Mesenchymal stem cell (in vitro differentiated cells and primary cell): ENCODE data around the gene DEGS1. TPM values are rescaled to one million over a fixed set of nuclear protein-coding genes. Genes with fewer than 3 reads are reported as not detected.

ENCODE experiments used
- DNase-seq: peaks from one replicate; pipeline ENCODE4 v3.0.0-alpha.2; 2013
- H2AFZ ChIP-seq: one replicate; pipeline ENCODE4 v1.6.1; 2013; ENCODE audit warnings: low read depth, mild to moderate bottlenecking, control low read depth, inconsistent platforms, low read length, moderate library complexity
- H2AK5ac ChIP-seq: 2 replicates; pipeline ENCODE4 v1.6.1; 2013; ENCODE audit warnings: low read length, moderate library complexity, mild to moderate bottlenecking, inconsistent platforms; ENCODE audit not compliant: severe bottlenecking
- H2BK120ac ChIP-seq: one replicate; pipeline ENCODE4 v1.6.1; 2013; ENCODE audit warnings: low read depth, mild to moderate bottlenecking, inconsistent platforms, low read length, moderate library complexity
- H2BK12ac ChIP-seq, 2 experiments: one replicate each; pipeline ENCODE4 v1.6.1; 2013; ENCODE audit warnings: inconsistent platforms in 2 of 2, low read length in 2 of 2, mild to moderate bottlenecking in 2 of 2, moderate library complexity in 2 of 2, control low read depth in 1 of 2
- H2BK15ac ChIP-seq: one replicate; pipeline ENCODE4 v1.6.1; 2013; ENCODE audit warnings: mild to moderate bottlenecking, low read depth, inconsistent platforms; ENCODE audit not compliant: poor library complexity, severe bottlenecking
- H2BK5ac ChIP-seq: 2 replicates; pipeline ENCODE4 v1.6.1; 2013; ENCODE audit warnings: low read depth, mild to moderate bottlenecking, low read length, control low read depth, inconsistent platforms; ENCODE audit not compliant: poor library complexity, severe bottlenecking
- H3K14ac ChIP-seq, 2 experiments: one replicate each; pipeline ENCODE4 v1.6.1; 2013; ENCODE audit warnings: inconsistent platforms in 2 of 2, low read length in 2 of 2, control low read depth in 1 of 2, mild to moderate bottlenecking in 1 of 2, moderate library complexity in 1 of 2
- H3K18ac ChIP-seq, 2 experiments: one replicate each; pipeline ENCODE4 v1.6.1; 2013; ENCODE audit warnings: inconsistent platforms in 2 of 2, low read length in 2 of 2, control low read depth in 1 of 2, low read depth in 1 of 2, mild to moderate bottlenecking in 1 of 2
- H3K23ac ChIP-seq, 2 experiments: one replicate each; pipeline ENCODE4 v1.6.1; 2013; ENCODE audit warnings: inconsistent platforms in 2 of 2, low read length in 2 of 2, mild to moderate bottlenecking in 2 of 2, moderate library complexity in 2 of 2, control low read depth in 1 of 2
- H3K27ac ChIP-seq: 2 replicates; pipeline ENCODE4 v1.5.1; 2013; ENCODE audit warnings: mild to moderate bottlenecking, moderate library complexity, low read length, control low read depth, inconsistent platforms; ENCODE audit not compliant: poor library complexity, severe bottlenecking
- H3K27me3 ChIP-seq, 2 experiments: 2 replicates each; pipeline versions ENCODE4 v1.6.1 to v1.7.0; 2013; ENCODE audit warnings: low read length in 2 of 2, mild to moderate bottlenecking in 2 of 2, moderate library complexity in 2 of 2, control low read depth in 1 of 2, inconsistent platforms in 1 of 2; ENCODE audit not compliant: control insufficient read depth in 1 of 2, insufficient read depth in 1 of 2
- H3K36me3 ChIP-seq, 2 experiments: 2 replicates each; pipeline versions ENCODE4 v1.6.1 to v1.7.0; 2013; ENCODE audit warnings: low read length in 2 of 2, control low read depth in 1 of 2, inconsistent platforms in 1 of 2, low read depth in 1 of 2, mild to moderate bottlenecking in 1 of 2; ENCODE audit not compliant: insufficient read depth in 2 of 2, control insufficient read depth in 1 of 2
- H3K4ac ChIP-seq, 2 experiments: one replicate each; pipeline ENCODE4 v1.6.1; 2013; ENCODE audit warnings: inconsistent platforms in 2 of 2, low read length in 2 of 2, mild to moderate bottlenecking in 2 of 2, moderate library complexity in 2 of 2, control low read depth in 1 of 2, low read depth in 1 of 2
- H3K4me1 ChIP-seq: 2 replicates; pipeline ENCODE4 v1.6.1; 2013; ENCODE audit warnings: low read depth, low read length, control low read depth; ENCODE audit not compliant: control insufficient read depth, insufficient read depth
- H3K4me2 ChIP-seq: 2 replicates; pipeline ENCODE4 v1.6.1; 2013; ENCODE audit warnings: low read length, mild to moderate bottlenecking, inconsistent platforms; ENCODE audit not compliant: poor library complexity, severe bottlenecking
- H3K4me3 ChIP-seq, 2 experiments: 2 replicates each; pipeline versions ENCODE4 v1.5.1 to v1.7.0; 2013; ENCODE audit warnings: low read length in 2 of 2, mild to moderate bottlenecking in 2 of 2, control low read depth in 1 of 2, low read depth in 1 of 2; ENCODE audit not compliant: insufficient read depth in 1 of 2
- H3K79me1 ChIP-seq: replicated peaks from 2 replicates; pipeline ENCODE4 v1.6.1; 2013; ENCODE audit warnings: mild to moderate bottlenecking, control low read depth, low read length, inconsistent platforms; ENCODE audit not compliant: poor library complexity, severe bottlenecking
- H3K9ac ChIP-seq: 2 replicates; pipeline ENCODE4 v1.7.0; 2013; ENCODE audit warnings: mild to moderate bottlenecking, low read length, moderate library complexity
- H3K9me3 ChIP-seq: 2 replicates; pipeline ENCODE4 v1.7.0; 2013; ENCODE audit warnings: mild to moderate bottlenecking, low read length; ENCODE audit not compliant: control insufficient read depth
- H4K8ac ChIP-seq: one replicate; pipeline ENCODE4 v1.6.1; 2013; ENCODE audit warnings: inconsistent platforms, mild to moderate bottlenecking, low read length, moderate library complexity
- H4K91ac ChIP-seq: one replicate; pipeline ENCODE4 v1.6.1; 2013; ENCODE audit warnings: mild to moderate bottlenecking, low read length, inconsistent platforms
- WGBS: methylation state at CpG from one replicate; pipeline ENCODE4 v1.1.7; 2013; ENCODE audit warnings: mixed read lengths; 5-methylcytosine and 5-hydroxymethylcytosine counted together
- polyA plus RNA-seq, 2 experiments: library from polyadenylated mRNA; stranded (reverse); fragments of 200-250 nt; gene quantifications; one replicate each; pipeline ENCODE4 v1.2.3, GENCODE V29; 2013

The DEGS1 gene
- 123 TPM for polyA plus RNA-seq (2013, experiment 1 of 2)
- 127 TPM for polyA plus RNA-seq (2013, experiment 2 of 2)

- Histone ChIP-seq H2BK120ac (peak within 1 kb of the TSS; percentile 94), H3K4me3 (peak within 1 kb of the TSS; percentile 87 to 97), H2BK12ac (peak within 1 kb of the TSS; percentile 54 to 78), H3K36me3 (peaks cover 2 to 13% of the 10 kb centered on the region in 2 experiments), H3K4me1 (peaks cover 12% of the 10 kb centered on the region), H3K23ac (peak within 1 kb of the TSS in 1 of 2 experiments; percentile 94), H3K9ac (peak within 1 kb of the TSS; percentile 96), H3K9me3 (no peaks in the 10 kb centered on the region), H2AK5ac (peak within 1 kb of the TSS; percentile 73), H3K4me2 (peak within 1 kb of the TSS; percentile 79), H3K4ac (peak within 1 kb of the TSS; percentile 94 to 100), H2AFZ (peak within 1 kb of the TSS; percentile 81), H2BK15ac (peak within 1 kb of the TSS; percentile 99), H4K8ac (peak within 1 kb of the TSS; percentile 89), H3K18ac (peak within 1 kb of the TSS; percentile 99 to 100), H3K27me3 (no peaks in the 10 kb centered on the region), H4K91ac (peak within 1 kb of the TSS; percentile 96), H3K27ac (peak within 1 kb of the TSS; percentile 94), H3K79me1 (no peaks in the 10 kb centered on the region), H2BK5ac (peak within 1 kb of the TSS; percentile 96), H3K14ac (peak within 1 kb of the TSS; percentile 97 to 99)
- under 1% methylated on average over 44 of the region's 94 CpGs for WGBS
- peak; percentile 87 for DNase-seq
These were observed at the start of gene DEGS1 for GRCh38 chr1:224182866-224183590. TSS of gene DEGS1 (plus strand) at chr1:224183240. CDS start at chr1:224183337, 97 bp downstream.

DNA sequence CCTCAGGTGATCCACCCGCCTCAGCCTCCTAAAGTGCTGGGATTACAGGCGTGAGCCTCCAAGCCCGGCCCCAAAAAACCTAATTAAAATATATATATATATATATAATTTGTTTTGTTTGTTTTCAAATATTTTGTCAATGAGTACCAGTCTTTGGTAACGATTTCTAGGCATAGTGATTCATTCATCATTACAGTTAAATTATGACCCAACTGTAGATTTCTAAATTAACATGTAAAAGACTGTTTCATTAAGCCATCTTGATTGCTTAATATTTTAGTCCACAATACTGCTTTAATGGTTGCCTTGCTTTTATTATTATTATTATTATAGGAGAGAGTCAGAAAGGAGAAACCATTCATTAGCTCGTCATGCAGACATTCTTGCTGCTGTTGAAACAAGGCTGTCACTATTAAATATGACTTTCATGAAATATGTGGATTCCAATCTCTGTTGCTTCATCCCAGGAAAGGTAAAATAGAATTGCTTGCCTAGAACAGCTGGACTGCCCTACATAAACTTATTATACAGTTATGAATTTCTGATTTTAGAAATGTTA, 49.2 kb upstream of the DEGS1 start:
- peaks cover 27 to 67% of the 10 kb centered on the region in 2 experiments for H3K36me3 ChIP-seq
- no peak overlapping the region for H4K91ac ChIP-seq
- H3K4me3 ChIP-seq = no peak overlapping the region
- no peak overlapping the region for H4K8ac ChIP-seq
- H3K9ac ChIP-seq = no peak overlapping the region
- H3K9me3 ChIP-seq = peaks cover 14% of the 10 kb centered on the region
- no peak overlapping the region for H3K23ac ChIP-seq
- no peaks in the 10 kb centered on the region for H3K27me3 ChIP-seq
- H2AK5ac ChIP-seq = no peak overlapping the region
- no peak overlapping the region for H2AFZ ChIP-seq
- peaks cover 15% of the 10 kb centered on the region for H3K79me1 ChIP-seq
- no peak overlapping the region for H3K18ac ChIP-seq
- no peak overlapping the region for H2BK12ac ChIP-seq
- 100% methylated on average over 1 of the region's 5 CpGs for WGBS
- no peak overlapping the region for H2BK5ac ChIP-seq
- no peaks in the 10 kb centered on the region for H3K4me1 ChIP-seq
- DNase-seq = no peak
- H3K4ac ChIP-seq = no peak overlapping the region
- H3K27ac ChIP-seq = no peak overlapping the region
- no peak overlapping the region for H2BK15ac ChIP-seq
- H2BK120ac ChIP-seq = no peak overlapping the region
- no peak overlapping the region for H3K14ac ChIP-seq
- no peak overlapping the region for H3K4me2 ChIP-seq

DNA sequence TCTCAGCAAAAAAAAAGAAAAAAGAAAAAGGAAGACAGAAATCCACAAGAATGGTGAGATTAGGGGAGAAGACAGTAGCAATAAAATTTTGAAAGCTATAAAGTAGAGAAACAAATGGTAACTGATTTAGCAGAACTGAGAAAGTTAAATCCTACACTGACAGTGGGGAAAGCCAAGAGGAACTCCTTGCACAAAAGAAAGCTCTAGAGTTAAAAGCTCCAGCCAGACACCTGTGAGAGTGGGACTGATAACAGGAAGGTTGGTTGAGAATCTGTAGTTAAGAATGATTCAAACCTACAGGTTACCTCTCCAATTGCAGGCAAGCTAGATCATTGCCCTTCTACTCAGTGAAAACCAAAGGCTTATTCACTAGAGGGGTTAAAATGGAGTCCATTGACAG, 45.5 kb upstream of the DEGS1 start:
- no peak overlapping the region for H4K91ac ChIP-seq
- H2BK12ac ChIP-seq = no peak overlapping the region
- peaks cover 31 to 66% of the 10 kb centered on the region in 2 experiments for H3K36me3 ChIP-seq
- no peaks in the 10 kb centered on the region for H3K4me1 ChIP-seq
- H3K4ac ChIP-seq = no peak overlapping the region
- no peak for DNase-seq
- H3K9me3 ChIP-seq = no peaks in the 10 kb centered on the region
- H4K8ac ChIP-seq = no peak overlapping the region
- H3K27ac ChIP-seq = no peak overlapping the region
- H3K79me1 ChIP-seq = peaks cover 15% of the 10 kb centered on the region
- H2AK5ac ChIP-seq = no peak overlapping the region
- no peak overlapping the region for H2BK120ac ChIP-seq
- H3K14ac ChIP-seq = no peak overlapping the region
- H3K23ac ChIP-seq = no peak overlapping the region
- no peak overlapping the region for H3K4me2 ChIP-seq
- H3K4me3 ChIP-seq = no peak overlapping the region
- H3K9ac ChIP-seq = no peak overlapping the region
- H2BK15ac ChIP-seq = no peak overlapping the region
- no peak overlapping the region for H2AFZ ChIP-seq
- H3K18ac ChIP-seq = no peak overlapping the region
- no peak overlapping the region for H2BK5ac ChIP-seq
- H3K27me3 ChIP-seq = no peaks in the 10 kb centered on the region

DNA sequence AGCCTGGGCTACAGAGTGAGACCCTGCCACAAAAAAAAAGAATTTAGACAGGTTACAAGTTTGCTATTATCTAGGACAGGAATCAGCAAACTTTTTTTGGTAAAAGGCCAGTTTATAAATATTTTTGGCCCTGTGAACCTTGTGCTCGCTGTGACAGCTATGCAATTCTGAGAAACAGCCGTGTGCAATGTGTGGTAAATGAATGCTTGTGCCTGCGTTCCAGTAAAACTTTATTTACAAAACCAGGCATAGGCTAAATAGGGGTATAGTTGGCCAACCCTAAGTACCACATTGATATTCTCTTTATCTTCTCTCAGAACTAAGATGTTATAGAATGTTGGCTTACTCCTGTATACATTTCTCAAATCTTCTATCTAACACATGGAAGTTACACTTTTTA, 44.8 kb upstream of the DEGS1 start:
- Histone ChIP-seq H3K9me3 (no peaks in the 10 kb centered on the region), H2BK12ac (no peak overlapping the region), H3K27ac (no peak overlapping the region), H3K79me1 (peaks cover 17% of the 10 kb centered on the region), H2AFZ (no peak overlapping the region), H2BK120ac (no peak overlapping the region), H2BK5ac (no peak overlapping the region), H3K27me3 (no peaks in the 10 kb centered on the region), H4K8ac (no peak overlapping the region), H3K14ac (no peak overlapping the region), H3K4me2 (no peak overlapping the region), H3K4ac (no peak overlapping the region), H3K36me3 (peaks cover 29 to 59% of the 10 kb centered on the region in 2 experiments), H3K4me3 (no peak overlapping the region), H3K4me1 (no peaks in the 10 kb centered on the region), H3K9ac (no peak overlapping the region), H2BK15ac (no peak overlapping the region), H2AK5ac (no peak overlapping the region), H3K18ac (no peak overlapping the region), H4K91ac (no peak overlapping the region), H3K23ac (no peak overlapping the region)
- WGBS = 100% methylated on average over 2 of the region's 3 CpGs
- DNase-seq = no peak
